ENCODE data around the gene SRL. TPM values are rescaled to one million over a fixed set of nuclear protein-coding genes. Genes with fewer than 3 reads are reported as not detected.

The SRL gene
- total RNA-seq (2016; rRNA removed; fragmentation: Illumina TruSeq; extraction: Trizol) (not detected in 2 replicates), polyA plus RNA-seq (2011; rRNA removed) (0.04 and 0.05 TPM in 2 replicates), polyA minus RNA-seq (2011; rRNA and poly(A)+ RNA removed; ENCODE audit: low replicate concordance) (0.08 TPM in 1 of 2 replicates, not detected in the other), Bru-seq, nascent RNA (percentile 8 among the genes with signal in this experiment), BruChase-seq, experiment 1, labeled RNA remaining after a 6-hour chase (percentile 10 among the genes with signal in this experiment), BruChase-seq, experiment 2, labeled RNA remaining after a 2-hour chase (percentile 8 among the genes with signal in this experiment)
- not detected in 2 replicates for total RNA-seq (2016; cell fraction: cytosol; rRNA removed; fragmentation: Illumina TruSeq; extraction: Trizol; ENCODE audit: low read depth)
- total RNA-seq (2016; cell fraction: insoluble cytoplasmic fraction; rRNA removed; fragmentation: Illumina TruSeq; extraction: Trizol), result 0.02 TPM in 1 of 2 replicates, not detected in the other
- not detected in 2 replicates for total RNA-seq (2016; cell fraction: membrane; rRNA removed; fragmentation: Illumina TruSeq; extraction: Trizol)
- total RNA-seq (2016; cell fraction: nucleus; rRNA removed; fragmentation: Illumina TruSeq; extraction: Trizol), result not detected in 2 replicates
- polyA plus RNA-seq (2011; cell fraction: cytosol; rRNA removed), result 0.04 and 0.05 TPM in 2 replicates
- polyA plus RNA-seq (2011; cell fraction: nucleus; rRNA removed), result 0.03 and 0.05 TPM in 2 replicates
- 0.05 and 0.16 TPM in 2 replicates for polyA plus RNA-seq (2012)
- not detected in 2 replicates for polyA plus RNA-seq (2016; cell fraction: cytosol; fragmentation: Illumina TruSeq; extraction: Trizol; ENCODE audit: low read depth)
- polyA plus RNA-seq (2016; cell fraction: insoluble cytoplasmic fraction; fragmentation: Illumina TruSeq; extraction: Trizol; ENCODE audit: low read depth), result not detected in 2 replicates
- not detected in 2 replicates for polyA plus RNA-seq (2016; cell fraction: membrane; fragmentation: Illumina TruSeq; extraction: Trizol; ENCODE audit: low read depth)
- not detected in 2 replicates for polyA plus RNA-seq (2016; cell fraction: nucleus; fragmentation: Illumina TruSeq; extraction: Trizol; ENCODE audit: insufficient read depth, low read depth)
- not detected in 2 replicates for polyA minus RNA-seq (2011; cell fraction: cytosol; rRNA and poly(A)+ RNA removed)
- polyA minus RNA-seq (2011; cell fraction: nucleus; rRNA and poly(A)+ RNA removed), result not detected in 2 replicates
- long read RNA-seq, experiment 1, result 0 reads
- long read RNA-seq, experiment 2, result 0 reads

GRCh38 chr16:4241928-4242283 lies at the start of gene SRL:
Gene SRL, minus strand, starts transcription at chr16:4242080. Its CDS starts 13 bp downstream, at chr16:4242067.
- intact Hi-C loops (cut with micrococcal nuclease; ENCODE audit: unreplicated experiment), result loop anchor here (10.0 kb wide), 1 partner anchor 227 kb away; no protein-coding TSS in a partner anchor

More at GRCh38 chr16:4241928-4242283, at the start of gene SRL:
- H3K9ac ChIP-seq (ENCODE audit: insufficient read depth, low read depth, low read length), result no peak within 1 kb of the TSS
- no peaks in the 10 kb centered on the region for H3K79me2 ChIP-seq (ENCODE audit: insufficient read depth, low read length)
- no peak for TF ChIP-seq HMGA1 (CRISPR knock-in tag; conservative IDR thresholded peaks at IDR 0.05)
- peak; percentile 65; the same call in 1 of the 2 replicates for TF ChIP-seq ZNF768 (CRISPR knock-in tag; IDR thresholded peaks at IDR 0.05)
- peak; percentile 44; the same call in 1 of the 2 replicates for TF ChIP-seq ZNF687 (CRISPR knock-in tag; IDR thresholded peaks at IDR 0.05)
- TF ChIP-seq ZNF563 (CRISPR knock-in tag; IDR thresholded peaks at IDR 0.05), result peak; percentile 29; the same call in 1 of the 2 replicates
- H3K4me3 ChIP-seq (replicated peaks in 1 of 3; ENCODE audit: insufficient read depth in 1 of 3, low read depth in 2 of 3, low read length in 3 of 3), result peak within 1 kb of the TSS in 1 of 3 experiments; percentile 37; a peak in 1 of 6 replicates
- no TSS peak for BruUV-seq (replicated peaks)
- H3K36me3 ChIP-seq (replicated peaks in 1 of 2; ENCODE audit: control insufficient read depth in 1 of 2, insufficient read depth in 2 of 2, low read length in 2 of 2), result no peaks in the 10 kb centered on the region
- DNase-seq (ENCODE audit: low spot score) (no peak), FAIRE-seq (no peak), ATAC-seq (peak; percentile 50)
- H3K27me3 ChIP-seq (ENCODE audit: control insufficient read depth in 1 of 2, insufficient read depth in 2 of 2, low read length in 2 of 2), result peaks cover 3 to 64% of the 10 kb centered on the region in 2 experiments
- no peak within 1 kb of the TSS for H3K27ac ChIP-seq (ENCODE audit: extremely low read length, insufficient read depth, low read length)
- H4K20me1 ChIP-seq (ENCODE audit: insufficient read depth, low read length), result no peaks in the 10 kb centered on the region
- 20% methylated on average over 1 of the region's 12 CpGs for WGBS (ENCODE audit: low lambda C conversion rate)
- ChIA-PET CTCF (ENCODE audit: low intra/inter-chr PET ratio, low total read pairs) (no interaction called here), POLR2A (interaction anchor here (3.0 kb wide), 1 partner anchor 12 kb away, joined by 9 read pairs; no protein-coding TSS in a partner anchor)
- no peak within 1 kb of the TSS for H2AFZ ChIP-seq (ENCODE audit: low read length)
- H3K4me2 ChIP-seq (ENCODE audit: low read depth, low read length), result peak within 1 kb of the TSS; percentile 50
- in situ Hi-C loops (cut with HindIII; ENCODE audit: extremely low pct_ligation_motif_present, low pct_unique_long_range_greater_than_20kb), result no loop called here
- no peaks in the 10 kb centered on the region for H3K9me3 ChIP-seq (ENCODE audit: low read length)
- H3K4me1 ChIP-seq (ENCODE audit: insufficient read depth, low read length), result peaks cover 20% of the 10 kb centered on the region

Measured in HepG2 (cell line).